Hepatocyte (in vitro differentiated cells): ENCODE data around the gene APOC1. TPM values are rescaled to one million over a fixed set of nuclear protein-coding genes. Genes with fewer than 3 reads are reported as not detected.

ENCODE experiments used
- DNase-seq: peaks from one replicate; pipeline ENCODE4 v3.0.0-alpha.2; 2016; ENCODE audit warnings: low spot score
- H2AFZ ChIP-seq: fragments of 200-600 bp; sonication (generic); 2 replicates; pipeline ENCODE4 v1.6.0; 2016; ENCODE audit warnings: antibody characterized with exemption, mild to moderate bottlenecking
- H3K27ac ChIP-seq: fragments of 200-600 bp; sonication (generic); 2 replicates; pipeline ENCODE4 v1.5.1; 2016; ENCODE audit warnings: mild to moderate bottlenecking
- H3K27me3 ChIP-seq: fragments of 200-600 bp; sonication (generic); 2 replicates; pipeline ENCODE4 v1.6.1; 2016
- H3K36me3 ChIP-seq: fragments of 200-600 bp; sonication (generic); replicated peaks from 2 replicates; pipeline ENCODE4 v1.5.1; 2016; ENCODE audit warnings: low read depth; ENCODE audit not compliant: insufficient read depth
- H3K4me1 ChIP-seq: fragments of 200-600 bp; sonication (generic); 2 replicates; pipeline ENCODE4 v1.5.1; 2016; ENCODE audit warnings: mild to moderate bottlenecking, moderate library complexity; ENCODE audit not compliant: insufficient read depth
- H3K4me2 ChIP-seq: fragments of 200-600 bp; sonication (generic); 2 replicates; pipeline ENCODE4 v1.6.0; 2016
- H3K4me3 ChIP-seq: fragments of 200-600 bp; sonication (generic); 2 replicates; pipeline ENCODE4 v1.5.1; 2016; ENCODE audit warnings: mild to moderate bottlenecking
- H3K79me2 ChIP-seq: fragments of 200-600 bp; sonication (generic); 2 replicates; pipeline ENCODE4 v1.6.0; 2017; ENCODE audit warnings: mild to moderate bottlenecking
- H3K9me2 ChIP-seq: fragments of 200-600 bp; sonication (generic); replicated peaks from 2 replicates; pipeline ENCODE4 v1.6.0; 2017; ENCODE audit warnings: mild to moderate bottlenecking; ENCODE audit not compliant: insufficient read depth
- H3K9me3 ChIP-seq: fragments of 200-600 bp; sonication (generic); 2 replicates; pipeline ENCODE4 v1.5.1; 2016; ENCODE audit warnings: low read depth, mild to moderate bottlenecking
- H4K20me1 ChIP-seq: fragments of 200-600 bp; sonication (generic); 2 replicates; pipeline ENCODE4 v1.6.0; 2016; ENCODE audit warnings: mild to moderate bottlenecking; ENCODE audit not compliant: insufficient read depth, poor library complexity, severe bottlenecking
- CTCF ChIP-seq: fragments of 200-600 bp; sonication (generic); IDR thresholded peaks from 2 replicates; pipeline ENCODE4 v1.5.1; 2016; ENCODE audit warnings: antibody characterized with exemption, mild to moderate bottlenecking; ENCODE audit not compliant: poor library complexity
- EZH2 ChIP-seq: fragments of 200-600 bp; sonication (generic); IDR thresholded peaks from 2 replicates; pipeline ENCODE4 v1.6.1; 2016; ENCODE audit warnings: antibody characterized with exemption, mild to moderate bottlenecking, borderline replicate concordance
- EZH2phosphoT487 ChIP-seq: fragments of 200-600 bp; sonication (generic); IDR thresholded peaks from one replicate; pipeline ENCODE4 v1.6.1; 2018; ENCODE audit warnings: antibody characterized with exemption, mild to moderate bottlenecking, low read depth, moderate library complexity; ENCODE audit not compliant: unreplicated experiment, severe bottlenecking
- WGBS: methylation state at CpG from one replicate; pipeline ENCODE4 v1.1.6; 2016; ENCODE audit warnings: low lambda C conversion rate; ENCODE audit errors: missing lambda C conversion rate; 5-methylcytosine and 5-hydroxymethylcytosine counted together
- polyA plus RNA-seq: library from polyadenylated mRNA; unstranded; fragments of >200 nt; fragmentation: Nextera tagmentation; extraction: Ambion mirVana; gene quantifications from 2 replicates; pipeline ENCODE4 v1.2.1, GENCODE V29; 2016
- total RNA-seq: library from RNA; depleted of rRNA; stranded (reverse); fragments of >200 nt; gene quantifications from 2 replicates; pipeline ENCODE4 v1.2.3, GENCODE V29; 2014

APOC1 gene
- total and polyA plus RNA-seq, 2 experiments from 2014 or later, result 390 to 606 TPM

GRCh38 chr19:44874317-44874716 is 40.1 kb upstream of the APOC1 start:
- no peak for TF ChIP-seq CTCF
- no peak for TF ChIP-seq EZH2
- TF ChIP-seq EZH2phosphoT487, result no peak
- no peak overlapping the region for H3K4me2 ChIP-seq

GRCh38 chr19:44875666-44876451 is 38.5 kb upstream of the APOC1 start:
- Histone ChIP-seq H3K36me3 (no peaks in the 10 kb centered on the region), H3K4me2 (no peak overlapping the region), H3K9me3 (no peaks in the 10 kb centered on the region), H2AFZ (no peak overlapping the region), H3K27ac (no peak overlapping the region), H3K4me3 (no peak overlapping the region), H4K20me1 (peaks cover 4% of the 10 kb centered on the region), H3K4me1 (peaks cover 2% of the 10 kb centered on the region), H3K79me2 (peaks cover 16% of the 10 kb centered on the region), H3K9me2 (no peaks in the 10 kb centered on the region), H3K27me3 (no peaks in the 10 kb centered on the region)
- TF ChIP-seq EZH2phosphoT487 (no peak), EZH2 (no peak), CTCF (no peak)
- no peak for DNase-seq
- WGBS, result 70% methylated on average over 22 of the region's 22 CpGs

More at GRCh38 chr19:44874317-44874716, 40.1 kb upstream of the APOC1 start:
- Histone ChIP-seq H2AFZ (no peak overlapping the region), H3K9me3 (no peaks in the 10 kb centered on the region), H3K9me2 (no peaks in the 10 kb centered on the region), H3K4me3 (no peak overlapping the region), H4K20me1 (peaks cover 4% of the 10 kb centered on the region), H3K4me1 (peaks cover 5% of the 10 kb centered on the region), H3K36me3 (no peaks in the 10 kb centered on the region), H3K27ac (no peak overlapping the region), H3K27me3 (no peaks in the 10 kb centered on the region), H3K79me2 (peaks cover 17% of the 10 kb centered on the region)
- DNase-seq, result no peak
- 97% methylated on average over 16 of the region's 16 CpGs for WGBS

- DNase-seq, result no peak
- no peaks in the 10 kb centered on the region for H3K27me3 ChIP-seq
- no peak overlapping the region for H3K27ac ChIP-seq
- no peaks in the 10 kb centered on the region for H3K9me2 ChIP-seq
- H3K4me3 ChIP-seq, result no peak overlapping the region
- WGBS, result 79% methylated on average over 5 of the region's 5 CpGs
- H4K20me1 ChIP-seq, result peaks cover 4% of the 10 kb centered on the region
- H3K79me2 ChIP-seq, result peaks cover 9% of the 10 kb centered on the region
- H3K9me3 ChIP-seq, result no peaks in the 10 kb centered on the region
- no peak for TF ChIP-seq EZH2phosphoT487
- no peak for TF ChIP-seq CTCF
- TF ChIP-seq EZH2, result no peak
- no peak overlapping the region for H3K4me2 ChIP-seq
- no peak overlapping the region for H2AFZ ChIP-seq
- H3K4me1 ChIP-seq, result no peaks in the 10 kb centered on the region
- no peaks in the 10 kb centered on the region for H3K36me3 ChIP-seq
Observed at GRCh38 chr19:44876930-44877535, 37.4 kb upstream of the APOC1 start.
